Measurements from ENCODE around the gene RTTN. TPM values are rescaled to one million over a fixed set of nuclear protein-coding genes. Genes with fewer than 3 reads are reported as not detected.
"Not testable (repeated sequence)": the region's sequence is repeated elsewhere in the genome, so short reads cannot be mapped to it uniquely, and the experiment has no call there.

Gene RTTN
- 10.6 TPM for total RNA-seq
- long read RNA-seq, partial matches to known transcripts, result 5 of 5 reads
- long read RNA-seq, other reads (novel, unspliced or antisense), result 0 of 5 reads

DNA sequence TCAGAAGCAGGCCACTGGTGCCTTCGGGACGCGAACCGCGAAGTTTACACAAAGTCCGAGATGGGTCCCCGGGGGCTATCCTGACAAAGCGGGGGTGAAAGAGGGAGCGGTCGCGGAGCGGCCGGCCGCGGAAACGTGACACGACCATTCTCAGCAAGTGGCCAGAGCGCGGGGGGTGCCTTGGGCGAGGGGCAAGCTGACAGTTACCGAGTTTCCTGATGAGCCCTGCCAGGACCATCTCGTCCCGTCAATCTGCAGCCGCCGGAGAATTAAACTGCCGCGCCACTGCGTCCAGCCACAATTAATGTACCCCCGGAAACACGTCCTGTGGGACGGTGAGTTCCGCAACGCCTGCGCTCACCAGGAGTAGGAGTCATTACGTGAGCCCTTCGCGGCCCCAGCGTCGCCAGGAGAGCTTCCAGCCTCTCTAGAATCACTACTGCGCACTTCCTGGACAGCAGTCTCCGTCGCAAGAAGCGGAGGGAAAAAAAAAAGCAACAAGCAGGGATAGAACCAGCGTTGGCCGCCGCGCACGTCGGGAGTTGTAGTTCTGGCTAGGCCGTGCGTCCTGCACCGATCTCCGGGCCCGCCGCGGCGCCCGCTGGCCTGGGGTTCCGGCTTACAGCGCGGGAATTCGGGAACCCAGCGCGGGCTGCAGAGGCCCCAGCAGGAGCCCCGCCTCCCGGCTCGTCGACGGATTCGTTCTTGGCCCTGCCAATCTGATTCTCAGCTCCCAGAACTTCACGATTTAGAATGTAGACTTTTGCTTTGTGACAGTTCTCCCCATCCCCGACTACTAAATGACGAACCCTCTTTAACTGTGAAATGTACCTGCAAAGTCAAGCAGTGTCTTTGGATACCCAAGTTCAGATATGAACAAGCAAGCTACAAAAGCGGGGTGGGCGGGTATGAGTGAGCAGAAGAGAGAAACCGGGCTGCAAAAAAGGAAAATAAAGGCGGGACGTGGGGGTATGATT is at the start of gene RTTN:
RTTN (minus strand) TSS at position 267 of the 977 bp plus-strand sequence; CDS start at position 238, 29 bp downstream.
- Histone ChIP-seq H3K27me3 (ENCODE audit: low read depth) (no peaks in the 10 kb centered on the region), H3K4me1 (peaks cover 23% of the 10 kb centered on the region), H3K36me3 (peaks cover 9% of the 10 kb centered on the region), H3K9me3 (replicated peaks) (no peaks in the 10 kb centered on the region), H3K27ac (replicated peaks) (peak within 1 kb of the TSS; percentile 98), H3K4me3 (peak within 1 kb of the TSS; percentile 82)
- DNase-seq, result peak; percentile 94
- intact Hi-C loops (cut with micrococcal nuclease), result no loop called here
- TF ChIP-seq, protein P1, sequence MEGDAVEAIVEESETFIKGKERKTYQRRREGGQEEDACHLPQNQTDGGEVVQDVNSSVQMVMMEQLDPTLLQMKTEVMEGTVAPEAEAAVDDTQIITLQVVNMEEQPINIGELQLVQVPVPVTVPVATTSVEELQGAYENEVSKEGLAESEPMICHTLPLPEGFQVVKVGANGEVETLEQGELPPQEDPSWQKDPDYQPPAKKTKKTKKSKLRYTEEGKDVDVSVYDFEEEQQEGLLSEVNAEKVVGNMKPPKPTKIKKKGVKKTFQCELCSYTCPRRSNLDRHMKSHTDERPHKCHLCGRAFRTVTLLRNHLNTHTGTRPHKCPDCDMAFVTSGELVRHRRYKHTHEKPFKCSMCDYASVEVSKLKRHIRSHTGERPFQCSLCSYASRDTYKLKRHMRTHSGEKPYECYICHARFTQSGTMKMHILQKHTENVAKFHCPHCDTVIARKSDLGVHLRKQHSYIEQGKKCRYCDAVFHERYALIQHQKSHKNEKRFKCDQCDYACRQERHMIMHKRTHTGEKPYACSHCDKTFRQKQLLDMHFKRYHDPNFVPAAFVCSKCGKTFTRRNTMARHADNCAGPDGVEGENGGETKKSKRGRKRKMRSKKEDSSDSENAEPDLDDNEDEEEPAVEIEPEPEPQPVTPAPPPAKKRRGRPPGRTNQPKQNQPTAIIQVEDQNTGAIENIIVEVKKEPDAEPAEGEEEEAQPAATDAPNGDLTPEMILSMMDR (IDR thresholded peaks at IDR 0.05; ENCODE audit: borderline replicate concordance), result no peak

- TF ChIP-seq, protein P1 (IDR thresholded peaks at IDR 0.05; ENCODE audit: borderline replicate concordance), result no peak
- Histone ChIP-seq H3K4me1 (peaks cover 18% of the 10 kb centered on the region), H3K27me3 (ENCODE audit: low read depth) (no peaks in the 10 kb centered on the region), H3K9me3 (replicated peaks) (no peaks in the 10 kb centered on the region), H3K4me3 (no peak overlapping the region), H3K36me3 (no peaks in the 10 kb centered on the region), H3K27ac (replicated peaks) (no peak overlapping the region)
- no peak for DNase-seq
- intact Hi-C loops (cut with micrococcal nuclease), result no loop called here
These were observed 45.3 kb upstream of the RTTN start for GRCh38 chr18:70250781-70251180.

GRCh38 chr18:70249861-70250260 is 44.4 kb upstream of the RTTN start:
- H3K36me3 ChIP-seq; H3K9me3 ChIP-seq (replicated peaks); DNase-seq; H3K27me3 ChIP-seq (ENCODE audit: low read depth); H3K4me3 ChIP-seq; intact Hi-C loops (cut with micrococcal nuclease); H3K27ac ChIP-seq (replicated peaks): not testable (repeated sequence)
- H3K4me1 ChIP-seq, result peaks cover 26% of the 10 kb centered on the region

DNA sequence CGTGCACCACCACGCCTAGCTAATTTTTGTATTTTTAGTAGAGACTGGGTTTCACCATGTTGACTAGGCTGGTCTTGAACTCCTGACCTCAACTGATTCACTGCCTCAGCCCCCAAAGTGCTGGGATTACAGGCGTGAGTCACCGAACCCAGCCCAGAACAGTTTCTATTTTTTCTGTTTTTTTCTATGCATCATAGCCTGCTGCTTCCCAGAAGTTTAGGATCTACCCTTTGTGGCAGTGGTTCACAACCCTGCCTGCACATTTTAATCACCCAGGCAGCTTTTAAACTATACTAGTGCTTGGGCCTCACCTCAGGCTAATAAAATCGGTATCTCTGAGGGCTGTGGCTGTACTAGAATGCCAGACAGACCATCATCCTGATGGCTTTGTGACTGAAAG is 43.6 kb upstream of the RTTN start:
- no peak overlapping the region for H3K4me3 ChIP-seq
- no peak overlapping the region for H3K27ac ChIP-seq (replicated peaks)
- H3K27me3 ChIP-seq (ENCODE audit: low read depth), result no peaks in the 10 kb centered on the region
- no peaks in the 10 kb centered on the region for H3K9me3 ChIP-seq (replicated peaks)
- TF ChIP-seq, protein P1 (IDR thresholded peaks at IDR 0.05; ENCODE audit: borderline replicate concordance), result no peak
- H3K36me3 ChIP-seq, result no peaks in the 10 kb centered on the region
- DNase-seq, result no peak
- H3K4me1 ChIP-seq, result peaks cover 26% of the 10 kb centered on the region
- intact Hi-C loops (cut with micrococcal nuclease), result no loop called here

DNA sequence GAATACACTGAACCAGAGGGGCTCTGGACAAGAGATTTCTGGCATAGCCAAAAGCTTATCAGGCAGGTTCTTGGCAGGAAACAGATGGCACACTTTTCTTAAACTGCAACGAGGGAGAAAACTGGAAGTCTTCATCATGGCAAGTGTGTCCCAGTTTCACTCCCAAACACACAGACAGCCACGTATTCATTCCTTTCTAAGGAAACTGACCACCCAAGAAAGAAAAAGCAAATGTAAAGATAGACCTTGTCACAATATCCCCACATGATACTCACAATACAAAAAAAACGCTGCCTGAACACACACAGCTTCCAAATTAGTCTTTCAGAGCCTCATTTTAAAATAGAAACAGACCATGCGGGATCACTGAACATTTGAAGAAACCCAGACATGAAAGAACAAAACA is 40.6 kb upstream of the RTTN start:
- Histone ChIP-seq H3K4me3 (peak overlapping the region; percentile 40), H3K27ac (replicated peaks) (peak overlapping the region; percentile 60)

More for the DNA sequence above, 40.6 kb upstream of the RTTN start:
- DNase-seq, result no peak
- no peaks in the 10 kb centered on the region for H3K27me3 ChIP-seq (ENCODE audit: low read depth)
- peaks cover under 1% of the 10 kb centered on the region for H3K9me3 ChIP-seq (replicated peaks)
- no peaks in the 10 kb centered on the region for H3K36me3 ChIP-seq
- TF ChIP-seq, protein P1 (IDR thresholded peaks at IDR 0.05; ENCODE audit: borderline replicate concordance), result no peak
- peaks cover 26% of the 10 kb centered on the region for H3K4me1 ChIP-seq
- intact Hi-C loops (cut with micrococcal nuclease), result no loop called here
